ENCODE results near the gene FAM118A. TPM values are rescaled to one million over a fixed set of nuclear protein-coding genes. Genes with fewer than 3 reads are reported as not detected.
"Not testable (repeated sequence)": the region's sequence is repeated elsewhere in the genome, so short reads cannot be mapped to it uniquely, and the experiment has no call there.

FAM118A gene
- 44.9 TPM for total RNA-seq

GRCh38 chr22:45309422-45310227 lies at the start of gene FAM118A:
Gene FAM118A, plus strand, starts transcription at chr22:45309934. Its CDS starts 12,446 bp downstream, at chr22:45322380.
- intact Hi-C loops (cut with DNase I) = no loop called here
- ATAC-seq (peak; percentile 96), DNase-seq (ENCODE audit: low spot score) (peak; percentile 97)

DNA sequence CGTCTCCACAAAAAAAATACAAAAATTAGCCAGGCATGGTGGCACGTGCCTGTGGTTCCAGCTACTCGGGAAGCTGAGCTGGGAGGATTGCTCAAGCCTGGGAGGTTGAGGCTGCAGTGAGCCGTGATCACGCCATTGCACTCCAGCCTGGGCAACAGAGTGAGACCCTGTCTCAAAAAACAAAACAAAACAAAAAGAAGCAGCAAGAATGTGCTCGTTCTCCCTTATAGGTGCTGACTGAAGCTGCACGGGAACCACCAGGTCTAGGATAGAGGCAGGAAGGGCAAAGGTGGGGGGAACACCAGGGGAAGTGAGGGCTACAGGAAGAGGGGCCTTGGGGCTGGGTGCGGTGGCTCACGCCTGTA lies 49.4 kb upstream of the FAM118A start:
- ATAC-seq; DNase-seq (ENCODE audit: low spot score): not testable (repeated sequence)
- intact Hi-C loops (cut with DNase I) = loop anchor here (10.0 kb wide), 1 partner anchor 96 kb away; the partner anchor contains the start of gene NUP50

DNA sequence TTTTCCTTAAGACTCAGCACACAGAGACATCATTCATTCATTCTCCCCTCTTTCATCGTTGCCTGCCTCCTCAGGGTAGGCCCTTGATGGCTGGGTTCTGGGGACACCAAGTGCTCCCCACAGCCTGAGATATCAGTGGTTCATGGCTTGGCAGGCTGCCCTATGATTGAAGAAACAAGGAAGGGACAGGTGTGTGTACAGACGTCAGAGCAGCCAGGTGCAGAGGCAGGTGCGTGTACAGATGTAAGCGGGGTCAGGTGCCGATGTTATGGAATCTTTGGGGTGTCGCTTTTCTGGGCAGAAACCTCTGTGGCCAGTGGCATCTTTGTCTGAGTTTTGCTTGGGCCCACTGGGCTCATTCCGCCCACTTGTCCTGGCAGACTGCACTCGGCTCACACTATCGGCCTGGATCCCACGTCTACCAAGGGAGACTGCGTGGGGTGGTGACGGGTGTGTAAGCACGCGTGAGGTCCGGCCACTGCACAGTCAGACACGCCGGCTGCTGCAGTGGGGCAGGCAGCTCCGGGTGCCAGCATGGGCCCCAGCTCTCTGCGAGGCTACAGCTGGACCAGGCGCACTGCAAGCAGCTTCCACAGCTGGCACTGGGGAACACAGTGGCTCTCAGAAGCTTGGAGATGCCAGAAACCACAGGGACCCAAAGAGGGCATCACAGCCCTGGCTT lies 48.2 kb upstream of the FAM118A start:
- no peak for ATAC-seq

DNA sequence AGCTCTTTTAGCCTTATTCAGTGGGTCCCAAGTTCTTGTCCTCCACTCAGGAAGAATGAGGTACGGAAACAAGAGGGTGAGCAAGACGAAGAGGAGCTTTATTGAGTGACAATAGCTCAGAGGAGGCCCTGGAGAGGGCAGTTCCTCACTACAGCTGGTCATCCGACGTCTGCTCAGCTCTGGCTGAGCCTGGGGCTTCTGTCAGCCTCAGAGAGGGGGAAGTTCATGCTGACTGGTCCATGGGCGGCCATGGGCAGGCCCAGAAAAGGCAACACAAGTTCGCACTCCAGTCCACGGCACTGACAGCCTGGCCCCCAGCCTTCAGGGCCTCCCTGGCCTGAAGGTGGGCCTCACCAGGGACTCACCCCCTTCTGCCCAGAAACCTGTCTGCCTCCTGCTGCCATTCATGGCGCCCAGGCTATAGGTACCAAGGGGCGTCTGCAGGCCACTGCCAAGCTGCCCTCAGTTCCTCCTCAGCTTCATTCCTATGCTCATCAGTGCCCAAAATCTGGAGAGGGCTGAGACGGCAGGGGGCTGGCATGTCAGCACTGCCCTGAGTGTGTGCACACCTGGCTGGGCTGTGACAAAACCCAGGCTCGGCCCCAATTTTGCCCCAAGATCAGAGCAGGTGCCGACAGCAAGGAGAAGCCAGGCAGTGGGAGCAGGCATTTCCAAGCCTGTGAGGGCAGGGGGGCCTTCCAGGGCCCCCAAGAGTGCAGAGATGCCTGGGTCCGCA lies 47.4 kb upstream of the FAM118A start:
- intact Hi-C loops (cut with DNase I) = loop anchor here (10.0 kb wide), 1 partner anchor 98 kb away; the partner anchor contains the start of gene NUP50
- DNase-seq (ENCODE audit: low spot score) (no peak), ATAC-seq (no peak)

More for the DNA sequence above, 48.2 kb upstream of the FAM118A start:
- no peak for DNase-seq (ENCODE audit: low spot score)
- intact Hi-C loops (cut with DNase I) = loop anchor here (10.0 kb wide), 1 partner anchor 97 kb away; the partner anchor contains the start of gene NUP50

- ATAC-seq (no peak), DNase-seq (ENCODE audit: low spot score) (no peak)
Observed at GRCh38 chr22:45262931-45263462, 46.7 kb upstream of the FAM118A start.

GRCh38 chr22:45263463-45264269 lies 46.1 kb upstream of the FAM118A start:
- intact Hi-C loops (cut with DNase I) = loop anchor here (10.0 kb wide), 1 partner anchor 99 kb away; the partner anchor contains the start of gene NUP50
- ATAC-seq (peak; percentile 96), DNase-seq (ENCODE audit: low spot score) (peak; percentile 85)

More at GRCh38 chr22:45262931-45263462, 46.7 kb upstream of the FAM118A start:
- intact Hi-C loops (cut with DNase I) = loop anchor here (10.0 kb wide), 1 partner anchor 98 kb away; the partner anchor contains the start of gene NUP50

DNA sequence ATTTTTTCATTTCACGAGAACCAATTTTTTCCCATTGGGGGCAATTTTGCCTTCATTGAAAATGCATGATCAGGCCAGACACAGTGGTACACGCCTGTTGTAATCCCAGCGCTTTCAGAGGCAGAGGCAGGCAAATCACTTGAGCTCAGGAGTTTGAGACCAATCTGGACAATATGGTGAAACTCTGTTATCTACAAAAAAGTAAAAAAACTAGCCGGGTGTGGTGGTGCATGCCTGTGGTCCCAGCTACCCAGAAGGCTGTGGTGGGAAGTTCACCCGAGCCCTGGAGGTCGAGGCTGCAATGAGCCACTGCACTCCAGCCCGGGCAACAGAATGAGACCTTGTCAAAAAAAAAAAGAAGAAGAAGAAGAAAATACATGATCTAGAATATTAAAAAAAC lies 44.2 kb upstream of the FAM118A start:
- DNase-seq (ENCODE audit: low spot score) = no peak
- intact Hi-C loops (cut with DNase I) = loop anchor here (5.0 to 10.0 kb wide), 2 partner anchors 101 to 287 kb away; partner anchors contain the start of gene NUP50
- ATAC-seq = no peak

DNA sequence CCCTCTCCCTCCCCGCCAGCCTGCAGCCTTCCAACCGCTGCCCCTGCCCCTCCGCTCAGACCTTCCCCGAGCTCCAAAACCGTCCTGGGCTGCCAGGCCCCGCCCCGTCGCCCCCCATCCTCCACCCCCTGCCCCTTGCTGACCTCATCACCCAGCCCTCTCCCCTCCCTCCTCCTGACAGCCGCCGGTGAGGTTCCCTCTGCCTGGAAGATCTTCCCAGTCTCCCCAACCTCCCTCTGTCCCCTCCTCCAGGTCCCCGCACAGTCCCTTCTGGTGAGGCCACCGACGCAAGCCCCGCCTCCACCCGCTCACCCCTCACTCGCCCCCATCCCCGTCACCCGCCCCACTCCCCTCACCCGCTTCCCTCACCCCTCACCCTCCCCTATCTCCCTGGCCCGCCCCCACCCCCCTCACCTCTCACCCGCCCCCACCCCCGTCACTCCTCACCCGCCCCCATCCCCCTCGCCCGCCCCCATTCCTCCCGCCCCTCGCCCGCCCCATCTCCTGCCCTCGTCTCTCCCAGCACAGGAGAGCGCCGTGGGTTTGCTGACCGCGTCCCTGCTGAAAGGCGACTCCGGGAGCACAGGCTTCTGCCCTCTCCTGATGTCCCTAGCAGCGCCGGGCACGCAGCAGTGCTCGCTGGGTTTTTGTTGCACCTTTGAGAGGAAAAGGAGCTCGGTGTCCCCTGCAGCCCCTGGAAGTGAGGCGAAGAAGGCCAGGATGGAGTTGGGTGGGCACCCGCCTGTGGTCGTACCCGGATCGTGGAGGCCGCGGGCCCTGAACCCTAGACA lies 41.4 kb upstream of the FAM118A start:
- ATAC-seq (peak; percentile 25), DNase-seq (ENCODE audit: low spot score) (peak; percentile 75)
- intact Hi-C loops (cut with DNase I) = loop anchor here (2.0 to 10.0 kb wide), 3 partner anchors 104 to 284 kb away; partner anchors contain the start of gene NUP50

GRCh38 chr22:45268958-45269844 lies 40.5 kb upstream of the FAM118A start:
- intact Hi-C loops (cut with DNase I) = loop anchor here (2.0 to 10.0 kb wide), 3 partner anchors 104 to 283 kb away; partner anchors contain the start of gene NUP50
- DNase-seq (ENCODE audit: low spot score) (peak; percentile 94), ATAC-seq (peak; percentile 80)

GRCh38 chr22:45270095-45271020 lies 39.4 kb upstream of the FAM118A start:
- no peak for DNase-seq (ENCODE audit: low spot score)
- ATAC-seq = no peak
- intact Hi-C loops (cut with DNase I) = no loop called here

DNA sequence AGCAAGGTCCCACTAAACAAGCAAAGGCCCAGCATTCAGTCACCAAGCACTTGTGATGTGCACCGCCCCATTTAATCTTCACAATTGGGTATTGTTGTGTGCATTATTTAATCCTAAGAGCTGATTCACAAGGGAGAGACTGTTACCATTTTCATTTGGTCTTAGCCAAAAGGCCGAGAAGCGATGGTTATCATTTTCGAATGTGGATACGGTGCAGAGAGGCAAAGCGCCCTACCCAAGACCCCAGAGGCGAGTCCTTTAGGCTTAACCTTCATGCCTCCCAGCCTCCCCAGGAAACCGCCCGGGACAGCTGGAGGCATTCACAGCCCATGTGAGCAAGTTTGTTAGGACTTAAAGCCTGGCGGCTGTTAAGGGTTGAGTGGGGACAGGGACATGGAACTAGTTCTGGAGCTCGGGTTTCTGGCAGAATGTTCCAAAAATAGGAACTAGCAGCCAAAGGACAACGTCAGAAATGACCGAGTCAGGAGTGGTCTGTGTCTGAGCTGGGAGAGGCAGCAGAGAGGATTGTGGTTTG lies 38.0 kb upstream of the FAM118A start:
- intact Hi-C loops (cut with DNase I) = no loop called here
- ATAC-seq (peak; percentile 26), DNase-seq (ENCODE audit: low spot score) (no peak)

- intact Hi-C loops (cut with DNase I) = no loop called here
- DNase-seq (ENCODE audit: low spot score) = no peak
- no peak for ATAC-seq
Observed at GRCh38 chr22:45272498-45272897, 37.2 kb upstream of the FAM118A start.

DNA sequence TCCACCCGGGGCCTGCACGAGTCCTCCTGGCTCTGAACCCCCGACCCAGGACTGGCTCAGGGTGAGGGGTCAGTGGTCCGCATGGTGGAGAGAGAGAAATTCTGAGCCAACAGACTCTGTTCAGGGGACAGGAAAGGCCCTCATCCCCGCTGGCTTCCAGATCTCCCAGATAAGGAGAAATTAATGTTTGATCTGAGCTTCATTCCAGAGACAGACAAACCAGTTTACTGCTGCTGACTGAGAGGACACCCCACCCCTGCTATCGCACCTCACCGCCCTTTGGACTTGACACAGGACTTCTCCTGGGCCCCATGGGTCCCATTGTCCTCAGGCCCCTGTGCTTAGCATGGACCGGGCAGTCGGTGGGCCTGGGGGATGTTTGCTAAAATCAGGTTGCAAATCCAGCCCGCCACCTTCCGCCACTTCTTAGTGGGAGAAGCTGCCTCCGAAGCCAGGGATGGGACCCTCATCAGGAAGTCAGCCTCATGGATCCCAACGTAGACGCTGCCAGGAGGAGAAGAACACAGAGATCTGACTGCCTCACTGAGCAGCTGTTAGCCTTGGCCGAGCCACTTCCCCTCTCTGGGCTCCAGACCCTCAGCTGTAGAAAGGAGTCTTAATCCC lies 36.2 kb upstream of the FAM118A start:
- intact Hi-C loops (cut with DNase I) = no loop called here
- no peak for ATAC-seq
- DNase-seq (ENCODE audit: low spot score) = no peak

DNA sequence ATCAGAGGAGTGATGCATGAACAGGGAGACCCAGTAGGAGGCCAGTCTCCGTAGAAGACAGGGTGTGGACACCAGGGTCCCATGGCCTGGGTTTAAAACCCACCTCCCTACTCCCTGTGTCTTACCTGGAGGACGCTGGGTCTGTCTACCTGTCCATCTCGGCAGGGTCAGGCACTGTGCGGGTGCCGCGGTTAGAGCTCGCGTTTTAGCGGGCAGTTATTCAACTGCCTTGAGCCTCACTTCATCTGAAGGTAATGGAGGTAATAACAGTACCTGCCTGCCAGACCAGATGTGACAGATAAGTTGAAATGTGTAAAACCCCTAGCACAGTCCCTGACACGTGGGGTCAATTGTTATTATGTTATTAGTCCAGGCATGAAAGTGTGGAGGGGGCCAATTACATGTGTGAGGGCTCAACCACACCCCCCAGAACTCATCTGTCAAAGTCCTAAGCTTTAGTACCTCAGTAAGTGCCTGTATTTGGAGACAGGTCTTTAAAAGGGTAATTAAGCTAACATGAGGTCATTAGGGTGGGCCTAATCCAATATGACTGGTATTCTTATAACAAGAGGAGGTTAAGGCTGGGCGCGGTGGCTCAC lies 33.1 kb upstream of the FAM118A start:
- DNase-seq (ENCODE audit: low spot score) (no peak), ATAC-seq (no peak)
- intact Hi-C loops (cut with DNase I) = no loop called here
